COR-L47 (cell line): ENCODE measurements around the gene MCCD1.
A peak's percentile ranks its signal among the peaks of the same experiment; 100 is the strongest.

Experiments used
- DNase-seq: peaks from one replicate; lab custom pipeline; 2025; lab: John Stamatoyannopoulos, UW

Gene MCCD1

GRCh38 chr6:31513456-31514165 is 15.2 kb upstream of the MCCD1 start:
- DNase-seq = no peak

- no peak for DNase-seq
Observed at GRCh38 chr6:31521835-31522234, 6.9 kb upstream of the MCCD1 start.

GRCh38 chr6:31525553-31525931 is 3.2 kb upstream of the MCCD1 start:
- no peak for DNase-seq

GRCh38 chr6:31525932-31526591 is 2.7 kb upstream of the MCCD1 start:
- no peak for DNase-seq

- no peak for DNase-seq
Observed at GRCh38 chr6:31528307-31528777, 420 bp upstream of the MCCD1 start.

GRCh38 chr6:31529329-31530150 is 778 bp downstream of the MCCD1 start:
- DNase-seq = no peak

- no peak for DNase-seq
Observed at GRCh38 chr6:31530659-31531058, 1.9 kb downstream of the MCCD1 start.

- no peak for DNase-seq
Observed at GRCh38 chr6:31531162-31531561, 2.4 kb downstream of the MCCD1 start.

- DNase-seq = no peak
Observed at GRCh38 chr6:31531771-31532643, 3.2 kb downstream of the MCCD1 start.

GRCh38 chr6:31532644-31533454 is 4.1 kb downstream of the MCCD1 start:
- DNase-seq = no peak

GRCh38 chr6:31533455-31533841 is 4.7 kb downstream of the MCCD1 start:
- no peak for DNase-seq

GRCh38 chr6:31534011-31534410 is 5.2 kb downstream of the MCCD1 start:
- no peak for DNase-seq

GRCh38 chr6:31534521-31535040 is 5.8 kb downstream of the MCCD1 start:
- no peak for DNase-seq

- DNase-seq = no peak
Observed at GRCh38 chr6:31535538-31536324, 7.0 kb downstream of the MCCD1 start.

GRCh38 chr6:31538805-31539400 is 10.1 kb downstream of the MCCD1 start:
- DNase-seq = no peak

GRCh38 chr6:31540640-31541039 is 11.9 kb downstream of the MCCD1 start:
- no peak for DNase-seq

- peak; percentile 60 for DNase-seq
Observed at GRCh38 chr6:31541059-31541657, 12.4 kb downstream of the MCCD1 start.

- peak; percentile 97 for DNase-seq
Observed at GRCh38 chr6:31541658-31542521, 13.1 kb downstream of the MCCD1 start, which contains the start of gene DDX39B. DDX39B (minus strand) TSS chr6:31542003; CDS start chr6:31540532, 1,471 bp downstream.
